HG03354 (cell line): ENCODE results near the gene COX17.

Experiments
- ATAC-seq: cut with Tn5 transposase; IDR thresholded peaks from one replicate; pipeline ENCODE4 v1.9.1; 2021; ENCODE audit warnings: mild to moderate bottlenecking; ENCODE audit not compliant: unreplicated experiment, poor library complexity, severe bottlenecking

Gene COX17

GRCh38 chr3:119647843-119648575 is 29.2 kb downstream of the COX17 start:
- no peak for ATAC-seq

GRCh38 chr3:119647171-119647570 is 30.0 kb downstream of the COX17 start:
- ATAC-seq, result no peak

GRCh38 chr3:119645813-119646212 is 31.4 kb downstream of the COX17 start:
- ATAC-seq, result no peak

- no peak for ATAC-seq
These were observed 32.7 kb downstream of the COX17 start for GRCh38 chr3:119644481-119644880.

GRCh38 chr3:119643528-119643927 is 33.7 kb downstream of the COX17 start:
- no peak for ATAC-seq

GRCh38 chr3:119642746-119643473 is 34.3 kb downstream of the COX17 start:
- ATAC-seq, result no peak

- no peak for ATAC-seq
These were observed 35.8 kb downstream of the COX17 start for GRCh38 chr3:119641416-119641815.

GRCh38 chr3:119639494-119640350 is 37.5 kb downstream of the COX17 start:
- no peak for ATAC-seq

- peak; percentile 45 for ATAC-seq
These were observed 39.3 kb downstream of the COX17 start for GRCh38 chr3:119637679-119638477.

GRCh38 chr3:119636891-119637611 is 40.2 kb downstream of the COX17 start:
- no peak for ATAC-seq

- no peak for ATAC-seq
These were observed 41.0 kb downstream of the COX17 start for GRCh38 chr3:119636249-119636648.

GRCh38 chr3:119635719-119636118 is 41.5 kb downstream of the COX17 start:
- ATAC-seq, result no peak

GRCh38 chr3:119632829-119633228 is 44.4 kb downstream of the COX17 start:
- no peak for ATAC-seq

- no peak for ATAC-seq
These were observed 45.0 kb downstream of the COX17 start for GRCh38 chr3:119632216-119632615.

GRCh38 chr3:119631516-119631915 is 45.7 kb downstream of the COX17 start:
- no peak for ATAC-seq

GRCh38 chr3:119630880-119631329 is 46.3 kb downstream of the COX17 start:
- ATAC-seq, result no peak

- no peak for ATAC-seq
These were observed 46.9 kb downstream of the COX17 start for GRCh38 chr3:119630128-119630879.

GRCh38 chr3:119628816-119629445 is 48.3 kb downstream of the COX17 start:
- ATAC-seq, result peak; percentile 35
